ENCODE results near the gene TIRAP. TPM values are rescaled to one million over a fixed set of nuclear protein-coding genes. Genes with fewer than 3 reads are reported as not detected.

Gene TIRAP
- total and polyA plus RNA-seq, 2 donors (not counting 1 experiment from before 2014, with no cell fraction given) = 4.8 to 5.4 TPM

DNA sequence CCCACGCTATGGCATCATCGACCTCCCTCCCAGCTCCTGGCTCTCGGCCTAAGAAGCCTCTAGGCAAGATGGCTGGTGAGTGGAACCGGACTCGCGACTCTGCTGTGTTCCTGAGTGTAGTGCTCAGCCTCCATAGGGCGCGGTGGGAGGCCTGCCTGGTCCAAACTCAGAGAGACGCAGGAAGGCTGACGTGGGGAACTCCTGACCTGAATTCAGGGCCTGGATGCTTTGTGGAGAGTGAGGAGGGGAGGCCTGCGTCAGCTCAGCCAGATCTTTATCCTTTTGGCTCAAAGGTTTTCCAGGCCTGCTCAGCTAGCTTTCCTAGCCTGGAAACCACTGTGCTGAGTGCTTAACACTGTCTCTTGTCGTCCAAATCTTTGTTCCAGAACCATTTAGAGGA lies 8.0 kb downstream of the TIRAP start:
- Histone ChIP-seq H3K4me2 (ENCODE audit: extremely low read depth, insufficient read depth, low read length) (no peak overlapping the region), H3K79me2 (ENCODE audit: control insufficient read depth, insufficient read depth, low read length) (no peaks in the 10 kb centered on the region), H3K4me3 (replicated peaks in 1 of 4; ENCODE audit: control extremely low read depth in 1 of 4, insufficient read depth in 1 of 4, low read depth in 3 of 4, low read length in 4 of 4) (no peak overlapping the region), H3K36me3 (ENCODE audit: control insufficient read depth, insufficient read depth, low read length) (peaks cover 14% of the 10 kb centered on the region), H3K27me3 (ENCODE audit: control insufficient read depth, insufficient read depth, low read length) (no peaks in the 10 kb centered on the region), H4K20me1 (ENCODE audit: control insufficient read depth, extremely low read depth, insufficient read depth, low read length) (no peaks in the 10 kb centered on the region), H3K4me1 (ENCODE audit: control insufficient read depth, extremely low read depth, insufficient read depth, low read length) (no peaks in the 10 kb centered on the region), H3K9me3 (ENCODE audit: control insufficient read depth, insufficient read depth, low read depth, low read length) (no peaks in the 10 kb centered on the region), H3K9ac (ENCODE audit: insufficient read depth, low read length) (no peak overlapping the region), H2AFZ (ENCODE audit: low read length) (no peak overlapping the region), H3K27ac (ENCODE audit: insufficient read depth, low read length) (no peak overlapping the region)
- DNase-seq (ENCODE audit: low read depth in 2 of 2) = no peak
- no peak for TF ChIP-seq EZH2 (IDR thresholded peaks at IDR 0.05; ENCODE audit: low read length, missing control alignments)
- TF ChIP-seq, protein P1, sequence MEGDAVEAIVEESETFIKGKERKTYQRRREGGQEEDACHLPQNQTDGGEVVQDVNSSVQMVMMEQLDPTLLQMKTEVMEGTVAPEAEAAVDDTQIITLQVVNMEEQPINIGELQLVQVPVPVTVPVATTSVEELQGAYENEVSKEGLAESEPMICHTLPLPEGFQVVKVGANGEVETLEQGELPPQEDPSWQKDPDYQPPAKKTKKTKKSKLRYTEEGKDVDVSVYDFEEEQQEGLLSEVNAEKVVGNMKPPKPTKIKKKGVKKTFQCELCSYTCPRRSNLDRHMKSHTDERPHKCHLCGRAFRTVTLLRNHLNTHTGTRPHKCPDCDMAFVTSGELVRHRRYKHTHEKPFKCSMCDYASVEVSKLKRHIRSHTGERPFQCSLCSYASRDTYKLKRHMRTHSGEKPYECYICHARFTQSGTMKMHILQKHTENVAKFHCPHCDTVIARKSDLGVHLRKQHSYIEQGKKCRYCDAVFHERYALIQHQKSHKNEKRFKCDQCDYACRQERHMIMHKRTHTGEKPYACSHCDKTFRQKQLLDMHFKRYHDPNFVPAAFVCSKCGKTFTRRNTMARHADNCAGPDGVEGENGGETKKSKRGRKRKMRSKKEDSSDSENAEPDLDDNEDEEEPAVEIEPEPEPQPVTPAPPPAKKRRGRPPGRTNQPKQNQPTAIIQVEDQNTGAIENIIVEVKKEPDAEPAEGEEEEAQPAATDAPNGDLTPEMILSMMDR (conservative IDR thresholded peaks at IDR 0.05 in 1 of 2, IDR thresholded peaks at IDR 0.05 in 1 of 2; ENCODE audit: low read depth in 1 of 2, low read length in 2 of 2) = no peak

DNA sequence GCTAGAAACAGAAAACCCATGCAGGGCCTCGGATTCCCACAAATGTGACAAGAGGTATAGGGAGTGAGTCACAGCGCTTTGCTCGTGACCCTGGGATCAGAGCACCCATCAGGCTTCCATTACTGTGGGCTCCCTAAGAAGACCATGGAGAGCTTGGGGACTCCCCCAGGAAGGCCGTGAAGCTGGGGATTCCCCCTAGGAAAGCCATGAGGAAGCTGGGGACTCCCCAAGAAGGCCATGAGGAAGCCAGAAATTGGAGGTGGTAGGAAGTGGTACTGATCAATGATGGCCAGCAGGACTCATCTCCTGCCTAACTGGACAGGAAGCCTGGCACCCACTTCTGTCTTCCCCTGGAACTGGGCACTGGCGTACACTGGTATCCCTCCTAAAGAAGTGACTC lies 10.8 kb downstream of the TIRAP start:
- H3K4me1 ChIP-seq (ENCODE audit: control insufficient read depth, extremely low read depth, insufficient read depth, low read length) = no peaks in the 10 kb centered on the region
- no peak overlapping the region for H3K4me3 ChIP-seq (replicated peaks in 1 of 4; ENCODE audit: control extremely low read depth in 1 of 4, insufficient read depth in 1 of 4, low read depth in 3 of 4, low read length in 4 of 4)
- no peak for TF ChIP-seq EZH2 (IDR thresholded peaks at IDR 0.05; ENCODE audit: low read length, missing control alignments)
- TF ChIP-seq, protein P1 (conservative IDR thresholded peaks at IDR 0.05 in 1 of 2, IDR thresholded peaks at IDR 0.05 in 1 of 2; ENCODE audit: low read depth in 1 of 2, low read length in 2 of 2) = no peak
- H3K36me3 ChIP-seq (ENCODE audit: control insufficient read depth, insufficient read depth, low read length) = peaks cover 14% of the 10 kb centered on the region
- H3K27ac ChIP-seq (ENCODE audit: insufficient read depth, low read length) = no peak overlapping the region
- no peaks in the 10 kb centered on the region for H3K9me3 ChIP-seq (ENCODE audit: control insufficient read depth, insufficient read depth, low read depth, low read length)
- no peak for DNase-seq (ENCODE audit: low read depth in 2 of 2)
- H3K27me3 ChIP-seq (ENCODE audit: control insufficient read depth, insufficient read depth, low read length) = no peaks in the 10 kb centered on the region
- H4K20me1 ChIP-seq (ENCODE audit: control insufficient read depth, extremely low read depth, insufficient read depth, low read length) = no peaks in the 10 kb centered on the region
- H3K9ac ChIP-seq (ENCODE audit: insufficient read depth, low read length) = no peak overlapping the region
- no peak overlapping the region for H2AFZ ChIP-seq (ENCODE audit: low read length)
- H3K79me2 ChIP-seq (ENCODE audit: control insufficient read depth, insufficient read depth, low read length) = no peaks in the 10 kb centered on the region
- no peak overlapping the region for H3K4me2 ChIP-seq (ENCODE audit: extremely low read depth, insufficient read depth, low read length)

DNA sequence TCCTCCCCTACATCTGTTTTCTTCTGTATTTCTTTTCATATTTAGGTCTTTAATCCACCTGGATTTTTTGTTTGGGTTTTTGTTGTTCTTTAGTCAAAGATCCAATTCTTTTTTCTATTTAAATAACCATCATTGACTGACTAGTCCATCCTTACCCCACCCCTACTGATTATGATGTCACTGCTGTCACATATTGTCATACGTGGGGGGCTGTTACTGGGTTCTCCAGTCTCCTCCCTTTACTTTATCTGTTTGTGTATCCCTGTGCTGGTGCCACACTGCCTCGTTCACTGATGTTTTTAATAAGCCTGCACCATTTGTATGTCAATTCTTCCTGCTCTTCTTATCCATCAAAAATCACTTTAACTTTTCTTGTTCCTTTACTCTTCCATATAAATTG lies 14.1 kb downstream of the TIRAP start:
- Histone ChIP-seq H3K4me2 (ENCODE audit: extremely low read depth, insufficient read depth, low read length) (no peak overlapping the region), H3K36me3 (ENCODE audit: control insufficient read depth, insufficient read depth, low read length) (peaks cover 10% of the 10 kb centered on the region), H3K9me3 (ENCODE audit: control insufficient read depth, insufficient read depth, low read depth, low read length) (no peaks in the 10 kb centered on the region), H3K4me1 (ENCODE audit: control insufficient read depth, extremely low read depth, insufficient read depth, low read length) (no peaks in the 10 kb centered on the region), H3K27me3 (ENCODE audit: control insufficient read depth, insufficient read depth, low read length) (no peaks in the 10 kb centered on the region), H3K9ac (ENCODE audit: insufficient read depth, low read length) (no peak overlapping the region), H3K27ac (ENCODE audit: insufficient read depth, low read length) (no peak overlapping the region), H3K4me3 (replicated peaks in 1 of 4; ENCODE audit: control extremely low read depth in 1 of 4, insufficient read depth in 1 of 4, low read depth in 3 of 4, low read length in 4 of 4) (no peak overlapping the region), H3K79me2 (ENCODE audit: control insufficient read depth, insufficient read depth, low read length) (no peaks in the 10 kb centered on the region), H2AFZ (ENCODE audit: low read length) (no peak overlapping the region), H4K20me1 (ENCODE audit: control insufficient read depth, extremely low read depth, insufficient read depth, low read length) (no peaks in the 10 kb centered on the region)
- no peak for DNase-seq (ENCODE audit: low read depth in 2 of 2)
- TF ChIP-seq, protein P1 (conservative IDR thresholded peaks at IDR 0.05 in 1 of 2, IDR thresholded peaks at IDR 0.05 in 1 of 2; ENCODE audit: low read depth in 1 of 2, low read length in 2 of 2) = no peak
- TF ChIP-seq EZH2 (IDR thresholded peaks at IDR 0.05; ENCODE audit: low read length, missing control alignments) = no peak

Measured in fibroblast of lung (primary cell).